Uterus (tissue), 4 donors: ENCODE results near the gene TSPAN19. TPM values are rescaled to one million over a fixed set of nuclear protein-coding genes. Genes with fewer than 3 reads are reported as not detected.
A peak's percentile ranks its signal among the peaks of the same experiment; 100 is the strongest.

Source experiments
- DNase-seq, 2 donors: peaks; one replicate each; pipeline ENCODE4 v3.0.0-alpha.2; 2019 to 2020
- H3K27ac ChIP-seq, 2 donors: fragments of 200-600 bp; sonication (generic); 1 replicate in 1 of 2; 2 replicates in 1 of 2; pipeline ENCODE4 v1.5.1; 2016 to 2018
- H3K27me3 ChIP-seq, 2 donors: fragments of 200-600 bp; sonication (generic); one replicate each; pipeline ENCODE4 v1.5.1; 2018 to 2019; ENCODE audit warnings: control low read depth in 1 of 2
- H3K36me3 ChIP-seq, 2 donors: fragments of 200-600 bp; sonication (generic); one replicate each; pipeline ENCODE4 v1.5.1; 2019; ENCODE audit warnings: control low read depth in 1 of 2
- H3K4me1 ChIP-seq, 2 donors: fragments of 200-600 bp; sonication (generic); one replicate each; pipeline ENCODE4 v1.5.1; 2018 to 2019; ENCODE audit warnings: control low read depth in 1 of 2
- H3K4me3 ChIP-seq, 2 donors: fragments of 200-600 bp; sonication (generic); 1 replicate in 1 of 2; 2 replicates in 1 of 2; pipeline ENCODE4 v1.5.1; 2018 to 2019; ENCODE audit warnings: mild to moderate bottlenecking in 1 of 2
- H3K9me3 ChIP-seq, 2 donors: fragments of 200-600 bp; sonication (generic); one replicate each; pipeline ENCODE4 v1.5.1; 2019; ENCODE audit warnings: control low read depth in 1 of 2
- POLR2A ChIP-seq, 2 donors: fragments of 450-650 bp; IDR thresholded peaks; one replicate each; pipeline ENCODE4 v1.6.1; 2016; ENCODE audit warnings: antibody characterized with exemption in 2 of 2, mild to moderate bottlenecking in 1 of 2, moderate library complexity in 1 of 2
- intact Hi-C: fragments of 100-400 bp; cut with DNase I; formaldehyde crosslinking; loops from one replicate; pipeline ENCODE4 v1.15.1; 2023; ENCODE audit warnings: low total_unique reads
- total RNA-seq, 4 donors: library from RNA; depleted of rRNA in 3 of 4; stranded (reverse); fragments of >200 nt in 3 of 4; gene quantifications; one replicate each; pipeline versions ENCODE4 v1.1.0 to v1.2.4, GENCODE V29; 2014 to 2023
- TF ChIP-seq, protein P1 (sequence below), 4 experiments: fragments of 200-600 bp in 2 of 4; fragments of 450-650 bp in 2 of 4; sonication (generic) in 2 of 4; IDR thresholded peaks; one replicate each; pipeline ENCODE4 v1.5.1; 2016 to 2019; ENCODE audit warnings: antibody characterized with exemption in 4 of 4, mild to moderate bottlenecking in 2 of 4, moderate library complexity in 1 of 4
- donor health status: DM: yes; HTN: yes; CAD: no.

Gene TSPAN19
- total RNA-seq, result under 1 TPM in 2 of 4 donors, not detected in 2; under 0.01 to 0.59 TPM

- TF ChIP-seq, protein P1, sequence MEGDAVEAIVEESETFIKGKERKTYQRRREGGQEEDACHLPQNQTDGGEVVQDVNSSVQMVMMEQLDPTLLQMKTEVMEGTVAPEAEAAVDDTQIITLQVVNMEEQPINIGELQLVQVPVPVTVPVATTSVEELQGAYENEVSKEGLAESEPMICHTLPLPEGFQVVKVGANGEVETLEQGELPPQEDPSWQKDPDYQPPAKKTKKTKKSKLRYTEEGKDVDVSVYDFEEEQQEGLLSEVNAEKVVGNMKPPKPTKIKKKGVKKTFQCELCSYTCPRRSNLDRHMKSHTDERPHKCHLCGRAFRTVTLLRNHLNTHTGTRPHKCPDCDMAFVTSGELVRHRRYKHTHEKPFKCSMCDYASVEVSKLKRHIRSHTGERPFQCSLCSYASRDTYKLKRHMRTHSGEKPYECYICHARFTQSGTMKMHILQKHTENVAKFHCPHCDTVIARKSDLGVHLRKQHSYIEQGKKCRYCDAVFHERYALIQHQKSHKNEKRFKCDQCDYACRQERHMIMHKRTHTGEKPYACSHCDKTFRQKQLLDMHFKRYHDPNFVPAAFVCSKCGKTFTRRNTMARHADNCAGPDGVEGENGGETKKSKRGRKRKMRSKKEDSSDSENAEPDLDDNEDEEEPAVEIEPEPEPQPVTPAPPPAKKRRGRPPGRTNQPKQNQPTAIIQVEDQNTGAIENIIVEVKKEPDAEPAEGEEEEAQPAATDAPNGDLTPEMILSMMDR (IDR thresholded peaks at IDR 0.05), result no peak
- no peak for TF ChIP-seq POLR2A (IDR thresholded peaks at IDR 0.05)
- Histone ChIP-seq H3K27me3 (peaks cover 4 to 5% of the 10 kb centered on the region in 2 donors), H3K4me1 (no peaks in the 10 kb centered on the region), H3K36me3 (no peaks in the 10 kb centered on the region), H3K4me3 (peak within 1 kb of the TSS; percentile 37 to 39), H3K9me3 (no peaks in the 10 kb centered on the region), H3K27ac (no peak within 1 kb of the TSS)
- peak; percentile 38 to 71 for DNase-seq
- intact Hi-C loops, result no loop called here
Measured at GRCh38 chr12:85036234-85036707, at the start of gene TSPAN19, which contains the start of gene LRRIQ1. Gene TSPAN19, minus strand, starts transcription at chr12:85036277. Its CDS starts 6,331 bp downstream, at chr12:85029946. Gene LRRIQ1, plus strand, starts transcription at chr12:85036351. Its CDS starts 1,826 bp downstream, at chr12:85038177.

DNA sequence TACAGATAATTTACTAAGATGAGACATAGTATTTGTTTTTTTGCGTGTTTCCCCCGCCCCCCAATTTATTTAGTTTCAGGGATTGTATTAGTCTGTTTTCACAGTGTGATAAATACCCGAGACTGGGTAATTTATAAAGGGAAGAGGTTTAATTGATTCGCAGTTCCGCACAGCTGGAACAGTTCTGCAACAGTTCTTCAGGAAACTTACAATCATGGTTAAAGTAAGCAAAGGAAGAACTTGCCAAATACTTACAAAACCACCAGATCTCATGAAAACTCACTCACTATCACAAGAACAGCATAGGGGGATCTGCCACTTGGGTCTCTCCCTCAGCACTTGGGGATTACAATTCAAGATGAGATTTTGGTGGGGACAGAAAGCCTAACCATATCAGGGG lies 49.0 kb upstream of the TSPAN19 start:
- no peak overlapping the region for H3K4me3 ChIP-seq
- peaks cover 0 to 4% of the 10 kb centered on the region in 2 donors for H3K27me3 ChIP-seq
- no peaks in the 10 kb centered on the region for H3K36me3 ChIP-seq
- no peaks in the 10 kb centered on the region for H3K4me1 ChIP-seq
- no peak for DNase-seq
- TF ChIP-seq POLR2A (IDR thresholded peaks at IDR 0.05), result no peak
- TF ChIP-seq, protein P1 (IDR thresholded peaks at IDR 0.05), result no peak
- no peak overlapping the region for H3K27ac ChIP-seq
- no peaks in the 10 kb centered on the region for H3K9me3 ChIP-seq
- intact Hi-C loops, result no loop called here

DNA sequence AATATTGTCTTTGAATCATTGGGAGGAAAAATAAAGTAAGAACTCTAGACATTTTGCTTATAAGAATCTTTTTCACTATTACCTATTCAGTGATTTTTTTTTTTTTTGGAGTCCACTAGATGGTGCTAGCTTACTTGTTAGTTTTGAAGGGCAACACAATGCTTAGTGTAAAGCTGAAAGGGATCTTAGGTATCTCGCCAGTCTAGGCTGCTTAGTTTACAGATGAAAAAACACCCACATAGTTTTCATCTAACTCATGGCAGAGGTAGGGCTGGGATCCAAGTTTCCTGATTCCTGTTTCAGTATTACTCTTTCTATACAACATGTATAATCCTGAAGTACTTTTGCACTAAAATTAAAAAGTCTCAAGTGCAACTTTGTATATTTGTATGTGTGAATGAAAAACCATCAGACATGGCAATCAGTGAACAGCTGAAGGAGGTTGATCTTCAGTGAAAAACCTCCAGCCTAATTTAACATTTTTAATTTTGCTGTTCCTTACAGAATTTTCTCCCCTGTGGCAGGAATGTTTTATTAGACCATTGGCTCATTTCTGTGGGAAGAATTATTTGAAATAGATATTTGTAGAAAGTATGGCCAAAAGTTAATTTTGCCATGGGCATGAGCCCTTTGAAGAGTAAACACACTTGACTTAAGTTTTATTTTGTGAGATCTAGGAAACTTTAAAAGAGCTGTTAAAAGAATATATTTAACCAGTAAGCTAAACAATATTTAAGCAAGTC lies 40.8 kb upstream of the TSPAN19 start:
- intact Hi-C loops, result no loop called here
- Histone ChIP-seq H3K9me3 (no peaks in the 10 kb centered on the region), H3K4me3 (no peak overlapping the region), H3K27ac (no peak overlapping the region), H3K36me3 (no peaks in the 10 kb centered on the region), H3K27me3 (no peaks in the 10 kb centered on the region), H3K4me1 (no peaks in the 10 kb centered on the region)
- peak in 1 of 2 donors; percentile 17 for DNase-seq
- TF ChIP-seq, protein P1 (IDR thresholded peaks at IDR 0.05), result peak; percentile 8 to 30 (median 23)
- no peak for TF ChIP-seq POLR2A (IDR thresholded peaks at IDR 0.05)

DNA sequence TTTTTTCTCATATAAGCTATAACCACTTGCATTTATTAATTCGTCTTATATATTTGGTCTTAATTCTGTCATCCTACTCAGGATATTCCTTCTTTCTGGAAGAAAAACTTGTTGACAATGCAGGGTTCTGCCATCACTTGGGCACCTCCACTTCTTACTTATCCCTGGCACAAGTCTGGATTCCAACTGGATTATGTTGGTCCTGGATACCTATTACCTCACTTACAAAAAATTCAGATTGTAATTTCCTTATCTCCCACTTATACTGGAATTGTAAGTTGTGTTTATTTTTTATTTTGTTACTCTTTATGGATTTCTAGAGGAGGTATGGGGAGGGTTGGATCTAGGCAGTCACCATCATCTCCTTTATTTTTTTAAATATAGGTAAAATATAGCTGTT lies 36.7 kb upstream of the TSPAN19 start:
- H3K9me3 ChIP-seq, result no peaks in the 10 kb centered on the region
- no peaks in the 10 kb centered on the region for H3K27me3 ChIP-seq
- H3K36me3 ChIP-seq, result no peaks in the 10 kb centered on the region
- intact Hi-C loops, result no loop called here
- DNase-seq, result no peak
- H3K4me3 ChIP-seq, result no peak overlapping the region
- H3K4me1 ChIP-seq, result no peaks in the 10 kb centered on the region
- no peak overlapping the region for H3K27ac ChIP-seq
- no peak for TF ChIP-seq POLR2A (IDR thresholded peaks at IDR 0.05)
- TF ChIP-seq, protein P1 (IDR thresholded peaks at IDR 0.05), result no peak

- no peak overlapping the region for H3K4me3 ChIP-seq
- no peaks in the 10 kb centered on the region for H3K36me3 ChIP-seq
- no peaks in the 10 kb centered on the region for H3K4me1 ChIP-seq
- DNase-seq, result no peak
- H3K27ac ChIP-seq, result no peak overlapping the region
- TF ChIP-seq, protein P1 (IDR thresholded peaks at IDR 0.05), result no peak
- no peak for TF ChIP-seq POLR2A (IDR thresholded peaks at IDR 0.05)
- no peaks in the 10 kb centered on the region for H3K9me3 ChIP-seq
- H3K27me3 ChIP-seq, result no peaks in the 10 kb centered on the region
- intact Hi-C loops, result no loop called here
Measured at GRCh38 chr12:85065837-85066482, 29.9 kb upstream of the TSPAN19 start.
